ENCODE measurements around the gene TAPBPL. TPM values are rescaled to one million over a fixed set of nuclear protein-coding genes. Genes with fewer than 3 reads are reported as not detected.

The TAPBPL gene
- total and polyA plus RNA-seq, 2 of the 4 experiments (the other 2 are of a cell fraction) = 3.4 to 12.1 TPM

DNA sequence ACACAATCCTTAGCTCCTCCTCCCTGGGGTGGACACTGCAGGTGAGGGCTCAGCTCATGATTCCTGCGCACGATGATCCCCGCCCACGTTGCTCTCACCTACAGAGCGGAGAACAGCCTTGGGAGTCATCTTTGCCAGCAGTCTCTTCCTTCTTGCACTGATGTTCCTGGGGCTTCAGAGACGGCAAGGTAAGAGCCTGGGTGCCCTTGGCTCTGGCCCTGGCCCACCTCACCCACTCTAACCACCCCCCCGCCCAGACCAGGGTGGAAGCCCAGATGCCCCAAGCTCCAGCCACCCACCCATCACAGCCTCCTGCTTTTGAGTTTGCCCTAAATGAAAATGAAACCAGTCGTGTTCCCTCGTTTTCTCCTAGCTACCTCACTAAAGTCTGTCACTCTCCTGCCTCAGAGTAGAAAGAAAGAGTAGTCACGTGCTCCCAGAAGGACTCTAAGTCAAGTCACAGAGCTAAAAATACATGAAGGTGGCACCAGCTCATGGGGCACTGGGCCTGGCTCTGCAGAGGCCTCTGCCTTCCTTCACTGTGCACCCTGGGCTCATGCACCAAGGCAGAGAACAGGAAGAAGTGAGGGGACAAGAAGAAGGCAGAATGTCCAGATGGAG lies 9.0 kb downstream of the TAPBPL start (continued):
- TF ChIP-seq MXI1 (IDR thresholded peaks at IDR 0.05; ENCODE audit: borderline replicate concordance, low read depth, low read length) = no peak

- Histone ChIP-seq H3K27ac (ENCODE audit: insufficient read depth, low read length) (no peak overlapping the region), H3K9me1 (ENCODE audit: insufficient read depth, low read length) (peaks cover 4% of the 10 kb centered on the region; the same call in 1 of the 2 replicates), H2AFZ (replicated peaks; ENCODE audit: low read length, poor library complexity) (no peak overlapping the region), H3K14ac (replicated peaks; ENCODE audit: low read depth, low read length) (no peak overlapping the region), H3K4me1 (ENCODE audit: control insufficient read depth, insufficient read depth, low read length) (no peaks in the 10 kb centered on the region), H3K36me3 (ENCODE audit: control insufficient read depth, insufficient read depth, low read length) (peaks cover 64% of the 10 kb centered on the region), H3K9me3 (ENCODE audit: control insufficient read depth, insufficient read depth, low read length) (no peaks in the 10 kb centered on the region), H2AK9ac (replicated peaks; ENCODE audit: low read depth, low read length, poor library complexity) (peak overlapping the region; percentile 39), H4K5ac (ENCODE audit: low read depth, low read length) (no peak overlapping the region), H3K56ac (ENCODE audit: extremely low read depth, insufficient read depth, low read length) (no peak overlapping the region), H3K79me1 (ENCODE audit: low read depth in 1 of 2, low read length in 2 of 2) (peaks cover 8 to 17% of the 10 kb centered on the region in 2 experiments; a peak in 3 of 4 replicates), H4K91ac (ENCODE audit: insufficient read depth, low read depth, low read length) (no peak overlapping the region), H3K27me3 (ENCODE audit: control insufficient read depth, insufficient read depth, low read length) (no peaks in the 10 kb centered on the region), H3K23ac (ENCODE audit: low read depth, low read length) (no peak overlapping the region), H4K8ac (ENCODE audit: low read depth in 2 of 2, low read length in 2 of 2) (no peak overlapping the region), H3K4ac (ENCODE audit: low read depth, low read length) (no peak overlapping the region), H3K4me2 (ENCODE audit: low read depth, low read length) (no peak overlapping the region), H2AK5ac (ENCODE audit: low read depth, low read length) (0 out of 2 replicates have a peak overlapping the region, but pooled peaks have one; percentile 33), H4K20me1 (ENCODE audit: insufficient read depth, low read length) (peaks cover 5% of the 10 kb centered on the region; the same call in 1 of the 2 replicates), H2BK15ac (ENCODE audit: low read depth, low read length) (no peak overlapping the region), H2BK120ac (ENCODE audit: low read depth, low read length) (no peak overlapping the region), H3K18ac (ENCODE audit: low read depth, low read length) (no peak overlapping the region), H2BK20ac (ENCODE audit: low read depth, low read length) (no peak overlapping the region), H3K9ac (ENCODE audit: low read depth, low read length) (no peak overlapping the region), H3K4me3 (ENCODE audit: insufficient read depth, low read depth, low read length) (no peak overlapping the region), H2BK5ac (ENCODE audit: low read depth, low read length, poor library complexity, severe bottlenecking) (no peak overlapping the region)
- DNase-seq (peak; percentile 45), ATAC-seq (ENCODE audit: low read depth) (no peak)
- BruUV-seq (replicated peaks) = no TSS peak
- dilution Hi-C loops (cut with HindIII; ENCODE audit: low sequenced_read_pairs, unreplicated experiment) = no loop called here
- ChIA-PET CTCF (no interaction called here), POLR2A (ENCODE audit: unreplicated experiment) (interaction anchor here (0.6 kb wide), 1 partner anchor 72 kb away, joined by 20 read pairs; the partner anchor contains the start of gene GAPDH)
- no peak for TF ChIP-seq MAFK (IDR thresholded peaks at IDR 0.05; ENCODE audit: low read depth, low read length)
- no peak for TF ChIP-seq RAD21 (IDR thresholded peaks at IDR 0.05; ENCODE audit: low read length)
- no peak for TF ChIP-seq BHLHE40 (IDR thresholded peaks at IDR 0.05; ENCODE audit: low read depth, low read length)
- no peak for TF ChIP-seq RFX5 (IDR thresholded peaks at IDR 0.05; ENCODE audit: low read depth, low read length)
- no peak for TF ChIP-seq POLR2A (IDR thresholded peaks at IDR 0.05; ENCODE audit: low read depth, low read length)
- TF ChIP-seq RCOR1 (IDR thresholded peaks at IDR 0.05; ENCODE audit: insufficient replicate concordance, low read length) = no peak
- TF ChIP-seq, protein P1, sequence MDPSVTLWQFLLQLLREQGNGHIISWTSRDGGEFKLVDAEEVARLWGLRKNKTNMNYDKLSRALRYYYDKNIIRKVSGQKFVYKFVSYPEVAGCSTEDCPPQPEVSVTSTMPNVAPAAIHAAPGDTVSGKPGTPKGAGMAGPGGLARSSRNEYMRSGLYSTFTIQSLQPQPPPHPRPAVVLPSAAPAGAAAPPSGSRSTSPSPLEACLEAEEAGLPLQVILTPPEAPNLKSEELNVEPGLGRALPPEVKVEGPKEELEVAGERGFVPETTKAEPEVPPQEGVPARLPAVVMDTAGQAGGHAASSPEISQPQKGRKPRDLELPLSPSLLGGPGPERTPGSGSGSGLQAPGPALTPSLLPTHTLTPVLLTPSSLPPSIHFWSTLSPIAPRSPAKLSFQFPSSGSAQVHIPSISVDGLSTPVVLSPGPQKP (IDR thresholded peaks at IDR 0.05; ENCODE audit: borderline replicate concordance, low read depth, low read length) = no peak
- no peak for TF ChIP-seq MXI1 (IDR thresholded peaks at IDR 0.05; ENCODE audit: borderline replicate concordance, low read depth, low read length)
- TF ChIP-seq FOS (IDR thresholded peaks at IDR 0.05; ENCODE audit: low read depth, low read length) = no peak
- TF ChIP-seq SMC3 (IDR thresholded peaks at IDR 0.05; ENCODE audit: low read depth, low read length) = no peak
- in situ Hi-C loops (cut with MboI; ENCODE audit: low sequenced_read_pairs) = loop anchor here (5.0 to 25.0 kb wide), 4 partner anchors 39 to 399 kb away; no protein-coding TSS in a partner anchor
- intact Hi-C loops (cut with micrococcal nuclease) = no loop called here
- WGBS, 2 experiments (ENCODE audit: extremely low coverage in 2 of 2, insufficient read length in 1 of 2) = 75% methylated on average over 3 of the region's 15 CpGs; no CpG with 5 or more reads in 1 of the 2 experiments
Measured at GRCh38 chr12:6461401-6462233, 9.8 kb downstream of the TAPBPL start.
